Bronchial epithelial cell (primary cell): Measurements from ENCODE around the gene CBR4. TPM values are rescaled to one million over a fixed set of nuclear protein-coding genes. Genes with fewer than 3 reads are reported as not detected.

Experiments
- DNase-seq: peaks from one replicate; pipeline ENCODE4 v3.0.0-alpha.2; 2010; ENCODE audit warnings: low read depth
- FAIRE-seq: peaks from 2 replicates; lab custom pipeline; 2011; peaks lifted over from hg19 to GRCh38; lab: Jason Lieb, UNC
- H3K27me3 ChIP-seq: 2 replicates; pipeline ENCODE4 v1.5.1; 2011; ENCODE audit warnings: low read length; ENCODE audit not compliant: control insufficient read depth, insufficient read depth
- H3K36me3 ChIP-seq: 2 replicates; pipeline ENCODE4 v1.5.1; 2011; ENCODE audit warnings: low read length; ENCODE audit not compliant: control insufficient read depth, insufficient read depth
- H3K4me3 ChIP-seq: 2 replicates; pipeline ENCODE4 v1.5.1; 2011; ENCODE audit warnings: mild to moderate bottlenecking, low read depth, low read length, control low read depth
- total RNA-seq: library from RNA; depleted of rRNA; stranded (reverse); fragments of >200 nt; gene quantifications from 2 replicates; pipeline ENCODE4 v1.2.1, GENCODE V29; 2014
- TF ChIP-seq, protein P1 (sequence below): IDR thresholded peaks from 2 replicates; pipeline ENCODE4 v1.5.1; 2011; ENCODE audit warnings: mild to moderate bottlenecking, moderate library complexity, low read length, control low read depth, inconsistent platforms; ENCODE audit not compliant: insufficient read depth, severe bottlenecking

Gene CBR4
- total RNA-seq, 1 donor from 2014 or later = 9.5 TPM

DNA sequence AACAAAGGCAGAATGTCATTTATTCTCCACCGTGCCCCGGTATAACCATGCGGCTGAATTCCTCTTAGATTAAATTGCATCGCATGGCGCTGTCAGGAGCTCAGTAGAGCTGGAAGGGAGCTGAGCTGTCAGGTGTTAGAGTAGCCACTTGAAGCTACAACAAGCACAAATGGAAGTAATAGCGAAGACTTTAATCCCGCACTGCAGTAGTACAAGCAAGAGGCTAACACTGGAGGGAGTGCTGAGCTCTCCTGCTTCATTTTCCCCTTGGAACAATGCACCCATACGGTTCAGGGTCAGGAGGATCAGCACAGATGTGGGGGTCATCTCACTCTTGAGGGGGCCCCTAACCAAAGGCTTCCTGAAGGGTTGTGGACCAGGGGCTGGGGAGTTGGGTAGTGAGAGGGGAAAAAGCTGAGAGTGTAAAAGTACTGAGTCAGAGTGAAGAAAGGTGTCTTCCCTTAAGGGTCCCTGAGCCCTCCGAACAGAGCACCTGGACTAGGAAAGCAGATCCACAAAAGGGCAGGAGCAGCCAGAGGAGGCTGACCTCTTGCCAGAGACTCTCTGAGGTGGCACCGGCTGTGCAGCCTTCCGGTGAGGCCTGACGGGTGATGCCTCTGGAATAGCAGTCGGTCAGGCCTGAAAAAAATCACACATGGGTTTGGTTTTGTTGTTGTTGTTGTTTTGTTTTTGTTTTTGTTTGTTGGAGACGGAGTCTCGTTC lies 36.0 kb upstream of the CBR4 start:
- H3K4me3 ChIP-seq = no peak overlapping the region
- TF ChIP-seq, protein P1, sequence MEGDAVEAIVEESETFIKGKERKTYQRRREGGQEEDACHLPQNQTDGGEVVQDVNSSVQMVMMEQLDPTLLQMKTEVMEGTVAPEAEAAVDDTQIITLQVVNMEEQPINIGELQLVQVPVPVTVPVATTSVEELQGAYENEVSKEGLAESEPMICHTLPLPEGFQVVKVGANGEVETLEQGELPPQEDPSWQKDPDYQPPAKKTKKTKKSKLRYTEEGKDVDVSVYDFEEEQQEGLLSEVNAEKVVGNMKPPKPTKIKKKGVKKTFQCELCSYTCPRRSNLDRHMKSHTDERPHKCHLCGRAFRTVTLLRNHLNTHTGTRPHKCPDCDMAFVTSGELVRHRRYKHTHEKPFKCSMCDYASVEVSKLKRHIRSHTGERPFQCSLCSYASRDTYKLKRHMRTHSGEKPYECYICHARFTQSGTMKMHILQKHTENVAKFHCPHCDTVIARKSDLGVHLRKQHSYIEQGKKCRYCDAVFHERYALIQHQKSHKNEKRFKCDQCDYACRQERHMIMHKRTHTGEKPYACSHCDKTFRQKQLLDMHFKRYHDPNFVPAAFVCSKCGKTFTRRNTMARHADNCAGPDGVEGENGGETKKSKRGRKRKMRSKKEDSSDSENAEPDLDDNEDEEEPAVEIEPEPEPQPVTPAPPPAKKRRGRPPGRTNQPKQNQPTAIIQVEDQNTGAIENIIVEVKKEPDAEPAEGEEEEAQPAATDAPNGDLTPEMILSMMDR = no peak
- FAIRE-seq (no peak), DNase-seq (no peak)
- no peaks in the 10 kb centered on the region for H3K36me3 ChIP-seq
- H3K27me3 ChIP-seq = no peaks in the 10 kb centered on the region

DNA sequence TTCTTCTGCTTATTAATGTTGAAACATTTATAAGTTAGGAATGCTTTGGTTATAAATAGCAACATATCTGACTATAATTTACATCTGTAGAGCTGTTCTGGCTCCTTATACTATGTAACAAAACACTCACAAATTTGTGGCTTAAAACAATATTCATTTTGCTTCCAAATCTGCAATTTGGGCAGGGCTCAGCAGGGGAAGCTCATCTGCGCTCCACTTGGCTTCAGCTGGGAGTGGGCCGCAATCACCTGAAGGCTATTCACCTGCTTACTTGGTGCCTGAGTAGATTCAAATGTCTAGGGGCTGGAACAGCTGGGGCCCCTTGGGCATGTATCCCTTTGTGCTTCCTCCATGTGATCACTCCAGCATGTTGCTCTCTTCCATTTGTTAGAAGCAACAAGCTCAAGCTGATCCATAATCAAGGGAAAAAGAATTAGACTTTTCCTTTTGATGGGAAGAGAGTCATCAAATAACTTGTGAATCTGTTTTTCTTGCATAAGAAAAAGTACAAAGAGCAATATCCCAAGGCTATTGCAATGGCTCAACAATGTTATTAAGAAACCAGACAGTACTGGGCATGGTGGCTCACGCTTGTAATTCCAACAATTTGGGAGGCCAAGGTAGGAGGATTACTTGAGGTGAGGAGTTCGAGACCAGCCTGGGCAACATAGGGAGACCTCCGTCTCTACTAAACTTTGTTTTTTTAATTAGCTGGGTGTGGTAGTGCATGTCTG lies 34.8 kb upstream of the CBR4 start:
- DNase-seq = no peak
- Histone ChIP-seq H3K36me3 (no peaks in the 10 kb centered on the region), H3K4me3 (no peak overlapping the region), H3K27me3 (no peaks in the 10 kb centered on the region)
- no peak for FAIRE-seq
- TF ChIP-seq, protein P1 = no peak

DNA sequence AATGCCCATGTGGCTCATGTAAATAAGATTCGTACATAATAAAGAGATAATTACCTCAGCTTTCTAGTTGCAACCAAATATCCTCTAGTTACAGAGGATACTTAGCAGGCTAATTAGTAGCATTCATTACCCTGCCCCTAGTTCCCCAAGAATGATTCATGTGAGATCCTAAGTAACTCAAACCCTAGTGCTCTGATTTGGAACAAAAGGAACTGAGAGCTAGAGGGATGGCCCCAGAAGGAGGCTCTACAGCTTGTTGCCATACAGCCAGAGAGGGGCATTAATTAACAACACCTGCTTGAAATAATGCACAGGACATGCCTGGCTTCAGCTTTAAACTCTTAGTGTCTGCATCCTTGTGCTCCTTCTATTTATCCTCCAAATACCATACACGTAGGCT lies 32.6 kb upstream of the CBR4 start:
- FAIRE-seq (no peak), DNase-seq (no peak)
- no peak overlapping the region for H3K4me3 ChIP-seq
- no peaks in the 10 kb centered on the region for H3K36me3 ChIP-seq
- TF ChIP-seq, protein P1 = no peak
- no peaks in the 10 kb centered on the region for H3K27me3 ChIP-seq

DNA sequence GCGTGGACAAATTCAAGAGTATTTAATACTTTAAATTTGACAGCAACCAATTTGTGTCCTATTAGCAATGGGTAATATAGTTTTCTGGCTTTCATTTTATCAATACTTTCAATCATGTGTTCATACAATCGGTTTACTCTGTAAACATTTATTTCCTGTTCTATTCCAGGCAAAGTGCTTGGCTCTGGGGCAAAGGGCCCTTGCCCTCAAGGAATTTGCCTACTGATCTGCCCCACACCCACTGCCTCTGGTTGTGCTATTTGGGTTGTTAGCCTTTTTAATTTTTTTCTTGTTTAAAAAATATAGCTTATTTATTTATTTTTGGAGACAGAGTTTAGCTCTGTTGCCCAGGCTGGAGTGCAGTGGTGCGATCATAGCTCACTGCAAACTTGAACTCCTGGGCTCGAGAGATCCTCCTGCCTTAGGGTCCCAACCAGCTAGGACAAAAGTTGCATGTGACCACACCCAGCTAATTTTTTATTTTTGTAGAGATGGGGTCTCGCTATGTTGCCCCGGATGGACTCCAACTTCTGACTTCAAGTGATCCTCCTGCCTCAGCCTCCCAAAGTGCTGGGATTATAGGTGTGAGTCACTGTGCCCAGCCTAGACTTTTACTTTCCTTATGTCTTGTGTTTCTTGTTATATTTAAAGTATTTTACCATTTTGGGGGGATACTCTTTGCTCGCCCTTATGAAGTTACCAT lies 30.7 kb upstream of the CBR4 start:
- no peak overlapping the region for H3K4me3 ChIP-seq
- FAIRE-seq (no peak), DNase-seq (no peak)
- H3K36me3 ChIP-seq = no peaks in the 10 kb centered on the region
- H3K27me3 ChIP-seq = no peaks in the 10 kb centered on the region
- TF ChIP-seq, protein P1 = no peak

DNA sequence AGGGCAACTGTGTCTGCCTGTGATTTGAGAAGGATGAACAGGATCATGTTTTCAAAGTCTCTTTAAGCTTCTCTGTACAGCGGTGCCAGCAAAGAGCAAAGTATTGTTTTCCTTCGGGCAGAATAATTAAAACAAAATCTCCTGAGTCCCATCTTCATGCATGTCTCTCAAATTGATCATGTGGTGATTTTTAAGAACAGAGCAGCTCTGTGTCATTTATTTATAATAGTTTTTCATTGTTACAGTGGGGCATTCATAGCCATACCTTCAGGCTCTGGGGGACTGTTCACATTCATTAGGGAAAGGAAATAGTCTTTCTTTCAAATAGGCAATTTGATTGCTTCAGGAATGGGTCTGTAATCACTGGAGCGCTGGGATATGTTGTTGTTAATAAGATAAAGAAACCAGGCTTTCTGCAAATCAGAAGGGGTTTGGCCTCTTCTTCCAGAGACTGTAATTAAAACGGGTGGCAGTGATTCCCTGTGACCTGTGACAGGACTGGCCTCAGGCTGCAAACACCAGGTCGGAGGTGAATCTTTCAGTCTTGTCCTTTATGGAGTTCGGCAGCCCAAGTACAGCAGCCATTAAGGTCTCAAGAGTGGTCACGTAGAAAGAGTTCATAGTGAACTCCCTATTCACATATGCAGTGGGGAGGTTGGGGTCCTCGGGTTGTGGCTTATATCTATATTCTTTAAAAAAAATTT lies 29.3 kb upstream of the CBR4 start:
- Histone ChIP-seq H3K4me3 (no peak overlapping the region), H3K27me3 (no peaks in the 10 kb centered on the region), H3K36me3 (no peaks in the 10 kb centered on the region)
- DNase-seq (no peak), FAIRE-seq (no peak)
- TF ChIP-seq, protein P1 = no peak
